Measurements from ENCODE around the gene KCNC1.

Gene KCNC1

DNA sequence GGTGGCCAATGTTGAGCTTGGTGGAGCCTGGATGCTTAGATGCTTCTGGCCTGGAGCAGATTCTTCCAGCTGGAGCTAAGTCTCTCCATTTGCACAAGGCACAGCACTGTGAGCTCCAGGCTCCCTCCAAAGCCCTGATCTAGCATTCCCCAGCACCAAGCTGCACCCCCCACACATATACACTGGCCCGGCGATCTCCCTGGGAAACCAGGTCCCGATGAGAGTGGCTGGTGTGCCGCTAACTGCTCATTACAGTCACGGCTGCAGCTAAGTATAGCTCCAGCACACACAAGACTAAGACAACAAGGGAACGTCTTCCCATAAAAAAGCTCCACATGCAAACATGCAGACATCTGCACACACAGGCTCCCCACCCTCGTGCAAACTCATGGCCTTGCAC, 17.6 kb downstream of the KCNC1 start:
- no peak for DNase-seq (ENCODE audit: low read depth in 2 of 2)

DNA sequence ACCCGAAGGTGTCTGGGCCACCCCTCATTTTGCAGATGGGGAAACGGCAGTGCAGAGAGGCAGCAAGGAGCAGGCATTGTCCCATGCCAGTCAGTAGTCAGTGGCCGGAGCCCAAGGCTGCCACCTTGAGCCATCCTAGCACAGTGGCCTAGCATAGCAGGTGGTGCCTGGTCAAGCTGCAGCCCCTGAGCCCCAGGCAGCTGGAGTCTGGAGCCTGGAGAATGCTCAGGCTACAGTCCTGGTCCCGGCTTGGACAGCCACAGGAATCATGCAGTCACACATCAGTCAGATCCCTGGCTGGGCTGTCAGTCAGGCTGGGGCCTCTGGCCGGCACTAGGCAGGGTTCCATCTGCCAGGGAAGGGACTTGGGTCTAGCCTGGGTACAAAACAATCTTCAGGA, 18.6 kb downstream of the KCNC1 start:
- DNase-seq (ENCODE audit: low read depth in 2 of 2): no peak

DNA sequence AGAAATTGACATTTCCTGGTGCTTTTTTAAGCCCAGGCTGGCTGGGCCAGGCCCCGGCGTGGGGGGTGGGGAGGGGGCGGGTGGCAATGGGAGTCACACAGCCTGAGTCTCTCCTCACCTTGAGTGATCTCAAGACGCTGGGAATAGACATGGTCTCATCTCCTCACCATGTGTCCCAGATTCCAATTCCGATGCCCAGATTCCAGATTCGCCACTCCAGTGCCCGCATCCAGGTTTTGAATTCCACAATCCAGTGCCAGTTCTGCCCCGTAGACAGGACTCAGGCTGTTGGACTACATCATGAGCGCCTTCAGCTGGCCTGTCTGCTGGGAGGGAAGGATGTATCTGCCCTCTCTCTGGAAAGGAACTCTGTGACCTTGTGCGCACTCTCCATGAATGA, 19.1 kb downstream of the KCNC1 start:
- no peak for DNase-seq (ENCODE audit: low read depth in 2 of 2)

DNA sequence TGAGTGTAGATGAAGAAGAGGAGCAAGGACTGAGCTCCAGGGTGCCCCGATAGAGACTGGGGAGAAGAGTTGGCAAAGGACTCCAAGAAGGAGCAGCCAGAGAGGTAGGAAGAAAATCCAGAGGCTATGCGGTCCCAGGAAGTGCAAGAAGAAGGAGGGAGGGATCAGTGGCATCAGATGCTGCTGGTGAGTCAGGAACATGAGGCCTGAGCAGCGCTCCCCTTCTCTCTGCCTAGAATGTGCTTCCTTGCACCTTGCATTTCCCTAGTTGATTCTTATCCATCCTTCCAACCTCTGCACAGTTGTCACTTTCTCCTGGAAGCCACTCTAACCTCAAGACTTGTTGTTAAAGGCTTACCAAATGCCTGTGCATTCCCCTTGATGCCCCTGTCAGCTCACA, 21.3 kb downstream of the KCNC1 start:
- no peak for DNase-seq (ENCODE audit: low read depth in 2 of 2)

DNA sequence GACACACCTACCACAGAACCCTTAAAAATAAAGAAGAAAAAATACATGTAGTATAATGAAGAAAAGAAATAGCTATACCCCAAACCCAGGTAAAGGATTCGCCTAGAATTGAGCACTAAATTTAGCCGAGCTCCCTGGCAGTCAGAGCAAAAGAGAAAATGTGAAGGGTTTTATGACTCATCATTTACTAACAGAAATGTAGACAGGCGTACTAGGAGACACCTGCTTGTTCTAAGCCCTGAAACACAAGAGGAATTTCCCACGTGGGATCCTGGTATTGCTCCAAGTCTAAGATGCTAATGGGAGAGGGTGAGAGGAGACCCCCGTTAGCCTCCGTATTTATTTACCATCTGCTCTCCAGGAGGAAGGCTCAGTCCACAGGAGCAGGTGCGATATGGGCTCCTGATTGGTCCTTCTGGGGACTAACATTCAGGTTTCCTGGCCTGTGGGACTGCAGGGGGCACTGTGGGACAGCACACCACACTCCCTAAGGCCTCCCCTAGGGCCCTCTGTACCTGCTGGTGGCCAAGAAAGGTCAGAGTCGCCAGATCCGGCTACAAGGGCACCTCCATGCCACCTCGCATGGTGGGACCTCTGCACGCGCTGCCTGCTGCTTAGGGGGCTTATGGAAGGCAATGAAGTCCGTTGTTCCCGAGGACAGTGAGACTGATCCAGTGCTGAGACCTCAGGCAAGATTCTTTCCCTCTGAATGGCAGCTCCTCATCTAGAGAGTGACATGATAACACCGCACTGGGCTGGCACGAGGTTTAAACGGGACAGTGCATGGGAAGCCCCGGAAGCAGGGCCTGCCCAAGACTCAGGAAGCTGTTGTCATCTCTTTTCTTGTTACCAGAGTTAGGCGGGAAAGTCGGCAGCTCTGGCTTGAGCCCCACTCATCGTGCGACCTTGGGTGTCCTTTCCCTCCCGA, 25.8 kb downstream of the KCNC1 start:
- DNase-seq (ENCODE audit: low read depth in 2 of 2): no peak

DNA sequence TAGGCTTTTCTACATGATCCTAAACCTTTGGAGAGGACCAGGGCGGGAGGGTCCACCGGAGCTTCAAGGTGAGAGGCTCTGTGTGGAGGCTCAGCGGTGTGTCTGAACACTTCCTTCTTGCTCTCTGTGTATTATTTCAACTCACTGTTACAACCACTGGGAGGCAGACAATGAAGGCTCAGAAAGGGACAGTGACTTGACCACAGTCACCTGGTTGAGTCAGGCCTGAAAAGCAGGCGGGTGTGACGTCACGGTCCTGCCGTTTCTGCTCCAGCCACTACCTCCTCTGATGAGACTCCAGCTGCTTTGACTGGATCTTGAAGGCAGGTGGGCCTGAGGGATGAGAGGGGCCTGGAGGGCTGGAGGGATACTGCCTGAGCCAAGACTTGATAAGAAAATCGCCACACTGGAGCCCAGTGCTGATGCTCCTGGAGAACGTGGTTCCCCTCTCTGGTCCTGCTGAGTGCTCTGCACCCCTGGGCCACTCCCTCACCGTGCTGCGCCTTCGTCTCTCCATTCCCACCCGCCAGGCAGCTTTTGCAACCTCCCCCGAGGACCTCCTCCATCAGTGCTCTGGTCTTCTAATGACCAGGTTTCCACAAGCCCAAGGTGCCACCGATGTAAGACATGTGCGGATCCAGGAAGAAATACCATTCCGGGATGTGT, 27.9 kb downstream of the KCNC1 start:
- DNase-seq (ENCODE audit: low read depth in 2 of 2): no peak

GRCh38 chr11:17763244-17763643, 28.7 kb downstream of the KCNC1 start:
- DNase-seq (ENCODE audit: low read depth in 2 of 2): no peak

GRCh38 chr11:17763703-17764102, 29.1 kb downstream of the KCNC1 start:
- DNase-seq (ENCODE audit: low read depth in 2 of 2): no peak

DNA sequence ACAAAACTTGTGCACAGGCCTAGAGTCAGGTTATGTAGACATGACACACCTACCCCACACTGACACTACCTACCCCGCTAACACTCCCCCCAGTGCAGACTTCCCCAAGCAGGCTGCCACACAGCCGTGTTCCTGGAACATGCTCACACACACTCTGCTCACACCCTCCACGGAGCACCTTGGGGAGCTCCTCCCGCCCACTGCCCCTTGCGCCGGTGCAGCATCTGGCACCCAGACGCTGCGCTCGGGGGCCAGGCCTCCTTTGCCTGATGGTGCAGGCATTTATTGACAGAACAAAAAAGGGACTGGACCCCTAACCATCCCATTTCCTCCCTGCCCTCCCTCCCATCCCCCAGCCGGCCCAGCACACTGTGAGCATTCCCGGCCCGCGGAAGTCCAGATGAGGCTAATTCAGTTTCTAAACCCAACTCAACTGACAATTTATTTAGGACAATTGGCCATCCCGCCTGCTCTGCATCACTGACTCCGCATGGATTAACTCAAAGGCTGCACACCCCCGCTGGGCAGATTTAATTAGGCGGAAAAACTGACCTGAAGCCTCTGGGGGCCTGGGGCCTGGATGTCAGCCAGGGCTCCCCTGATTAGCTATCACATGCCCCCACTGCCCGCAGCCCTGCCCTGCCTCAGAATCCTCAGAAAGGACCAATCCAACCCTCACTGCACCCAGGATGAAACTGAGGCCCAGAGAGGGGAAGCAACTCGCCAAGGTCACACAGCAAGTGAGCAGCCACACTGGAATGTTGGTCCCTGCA, 30.1 kb downstream of the KCNC1 start:
- DNase-seq (ENCODE audit: low read depth in 2 of 2): no peak

DNA sequence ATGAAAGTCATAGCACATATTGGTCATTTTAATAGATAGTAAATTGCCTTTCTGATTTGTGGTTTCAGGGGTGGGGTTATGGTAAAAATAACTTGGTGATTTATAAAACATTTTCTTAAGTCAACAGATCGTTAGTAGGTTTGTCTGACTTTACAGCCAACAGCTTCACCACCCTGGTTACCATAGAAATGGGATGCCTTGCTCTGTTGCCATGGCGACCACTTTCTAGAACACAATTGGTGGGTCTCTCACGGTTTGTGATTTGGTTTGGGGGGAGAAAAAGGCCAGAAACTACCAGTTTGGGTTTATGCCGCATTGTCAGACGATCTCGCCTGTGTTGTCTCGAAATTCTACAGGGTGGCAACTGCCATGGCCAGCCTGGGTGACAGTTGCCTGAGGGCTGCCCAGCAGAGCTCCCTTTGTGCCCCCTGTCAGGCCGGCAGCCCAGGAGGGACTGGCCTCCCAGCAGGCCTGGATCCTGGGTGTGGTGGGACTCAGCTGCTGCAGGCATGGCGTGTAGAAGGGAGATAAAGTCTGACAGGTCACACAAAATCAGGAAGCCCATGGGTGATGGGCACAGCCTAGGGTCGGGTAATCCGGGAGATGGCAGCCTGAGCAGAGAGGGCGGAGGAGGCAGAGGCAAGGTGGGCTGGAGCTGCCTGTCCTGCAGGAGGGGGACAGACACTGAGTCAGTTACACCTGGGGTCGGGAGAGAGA, 30.9 kb downstream of the KCNC1 start:
- DNase-seq (ENCODE audit: low read depth in 2 of 2): no peak

GRCh38 chr11:17766073-17766359, 31.4 kb downstream of the KCNC1 start:
- no peak for DNase-seq (ENCODE audit: low read depth in 2 of 2)

DNA sequence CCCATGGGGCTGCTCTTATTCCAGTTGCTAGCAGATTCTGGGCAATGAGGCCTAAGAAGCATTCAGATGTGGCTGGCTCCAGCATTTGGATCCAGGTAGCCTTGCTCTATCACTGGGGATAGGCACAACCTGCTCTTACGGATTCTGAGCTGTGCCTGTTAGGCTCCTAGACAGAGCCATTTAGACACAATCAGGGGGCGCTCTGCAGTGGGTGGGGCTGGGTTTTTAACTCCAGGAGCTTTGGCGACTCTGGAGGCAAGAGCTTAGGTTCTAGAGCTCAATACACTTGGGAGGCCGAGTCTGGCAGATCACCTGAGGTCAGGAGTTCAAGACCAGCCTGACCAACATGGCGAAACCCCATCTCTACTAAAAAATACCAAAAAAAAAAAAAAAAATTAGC, 32.0 kb downstream of the KCNC1 start:
- DNase-seq (ENCODE audit: low read depth in 2 of 2): no peak

DNA sequence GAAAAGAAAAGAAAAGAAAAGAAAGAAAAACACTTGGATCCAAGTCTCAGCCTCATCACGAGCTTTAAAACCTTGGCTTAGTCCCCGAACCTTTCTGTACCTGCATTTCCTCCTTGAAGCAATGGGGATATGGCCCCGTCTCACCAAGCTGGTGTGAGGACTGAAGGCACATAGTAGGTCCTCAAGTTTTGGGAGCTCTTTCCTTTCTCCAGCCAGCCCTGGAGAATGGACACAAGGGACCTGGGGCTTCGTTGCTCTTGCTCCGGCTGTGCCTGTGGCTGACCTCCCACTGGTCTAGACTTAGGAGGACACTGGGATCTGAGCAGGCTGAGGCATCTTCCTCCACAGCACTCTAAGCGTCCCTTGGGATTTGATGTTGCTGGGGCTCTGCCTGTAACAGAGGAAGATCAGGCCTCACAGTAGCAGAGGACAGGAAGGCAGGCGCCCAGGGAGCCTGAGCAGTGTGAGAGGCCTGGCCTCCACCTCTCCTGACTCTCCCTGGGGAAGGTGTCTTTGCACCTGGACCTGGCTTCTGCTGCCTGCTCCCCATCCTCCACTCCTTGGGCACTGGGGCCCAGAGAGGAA, 32.8 kb downstream of the KCNC1 start:
- DNase-seq (ENCODE audit: low read depth in 2 of 2): no peak

DNA sequence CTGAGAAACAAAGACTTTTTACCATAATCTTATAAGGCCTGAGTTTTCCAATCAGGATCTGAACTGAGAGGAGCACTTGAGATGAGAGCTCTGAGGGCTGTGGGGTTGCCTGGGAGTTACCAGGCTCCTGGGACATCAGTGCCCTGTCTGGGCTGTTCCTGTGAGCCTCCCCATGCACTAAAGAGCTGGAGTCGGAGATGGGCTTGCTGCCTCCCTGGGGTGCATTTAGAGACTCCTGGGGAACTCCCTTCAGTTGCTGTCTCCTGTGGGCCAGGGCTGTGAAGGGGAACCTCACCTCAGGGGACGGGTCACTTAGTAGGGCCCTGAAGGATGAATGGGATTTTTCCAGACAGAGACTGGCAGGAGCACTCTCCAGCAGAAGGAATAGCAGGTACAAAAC, 33.3 kb downstream of the KCNC1 start:
- DNase-seq (ENCODE audit: low read depth in 2 of 2): no peak

DNA sequence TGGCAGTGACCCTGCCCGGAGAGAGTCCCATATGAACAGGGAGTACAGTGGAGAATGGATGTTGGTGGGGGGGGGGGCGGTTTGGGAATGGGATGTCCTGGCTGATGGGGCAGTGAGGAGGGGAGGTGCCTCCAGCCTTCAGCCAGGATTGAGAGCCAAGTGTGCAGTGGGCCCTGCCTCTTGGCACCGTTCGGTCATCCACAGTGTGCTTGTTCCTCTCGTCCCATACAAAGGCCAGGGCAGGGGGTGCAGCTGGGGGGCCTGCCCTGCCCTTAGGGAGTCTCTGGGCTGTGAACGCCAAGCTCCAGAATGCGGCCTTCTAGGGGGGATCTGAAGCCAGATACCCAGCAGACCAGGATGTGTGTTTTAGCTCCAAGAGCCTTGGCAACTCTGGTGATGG, 34.0 kb downstream of the KCNC1 start:
- DNase-seq (ENCODE audit: low read depth in 2 of 2): no peak

GRCh38 chr11:17769218-17769617, 34.6 kb downstream of the KCNC1 start:
- DNase-seq (ENCODE audit: low read depth in 2 of 2): no peak

DNA sequence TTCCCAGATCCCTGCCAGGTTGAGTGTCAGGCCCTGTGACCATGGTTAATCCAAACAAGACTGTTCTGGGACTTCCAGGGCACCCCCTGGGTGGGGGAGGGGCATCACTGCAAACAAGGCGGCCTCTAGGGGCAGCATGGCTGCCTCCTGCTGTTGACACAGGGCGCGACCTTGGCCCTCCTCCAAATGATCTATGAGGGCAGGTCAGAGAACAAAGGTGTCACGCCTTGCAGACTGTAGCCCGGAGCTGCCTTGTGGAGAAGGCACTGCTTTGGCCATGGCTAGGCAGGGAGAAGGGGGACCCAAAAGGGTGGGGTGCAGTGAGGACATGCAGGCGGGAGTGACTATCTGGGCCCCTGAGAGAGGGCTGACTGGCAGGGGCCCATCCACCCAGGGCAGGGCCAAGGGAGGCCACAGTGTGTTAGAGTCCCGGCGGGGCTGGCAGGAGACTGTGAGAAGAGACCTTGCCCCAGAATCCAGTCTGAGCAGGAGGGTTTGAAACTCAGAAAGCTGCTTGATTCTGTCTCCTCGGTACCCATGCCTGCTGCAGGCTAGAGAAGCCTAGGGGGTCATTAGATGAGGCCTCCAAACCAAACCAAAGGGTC, 35.6 kb downstream of the KCNC1 start:
- DNase-seq (ENCODE audit: low read depth in 2 of 2): no peak

DNA sequence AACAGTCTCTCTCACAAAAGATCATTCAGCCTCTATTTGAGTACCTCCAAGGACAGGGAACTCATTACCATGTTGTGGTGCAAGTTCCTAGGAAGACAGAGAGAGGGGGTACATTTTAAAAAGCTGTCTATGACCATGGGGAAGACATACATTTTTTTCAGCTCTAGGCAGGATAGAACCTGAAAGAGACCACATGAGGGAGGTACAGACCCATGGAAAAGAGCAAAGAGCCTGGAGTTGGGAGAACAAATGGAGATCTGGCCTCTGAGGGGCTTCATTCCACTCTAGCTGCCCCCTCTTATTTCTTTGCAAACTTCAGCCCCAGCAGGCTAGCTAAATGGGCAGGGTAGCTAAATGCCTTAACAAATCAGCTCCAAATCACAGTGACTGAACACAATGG, 36.3 kb downstream of the KCNC1 start:
- DNase-seq (ENCODE audit: low read depth in 2 of 2): no peak

DNA sequence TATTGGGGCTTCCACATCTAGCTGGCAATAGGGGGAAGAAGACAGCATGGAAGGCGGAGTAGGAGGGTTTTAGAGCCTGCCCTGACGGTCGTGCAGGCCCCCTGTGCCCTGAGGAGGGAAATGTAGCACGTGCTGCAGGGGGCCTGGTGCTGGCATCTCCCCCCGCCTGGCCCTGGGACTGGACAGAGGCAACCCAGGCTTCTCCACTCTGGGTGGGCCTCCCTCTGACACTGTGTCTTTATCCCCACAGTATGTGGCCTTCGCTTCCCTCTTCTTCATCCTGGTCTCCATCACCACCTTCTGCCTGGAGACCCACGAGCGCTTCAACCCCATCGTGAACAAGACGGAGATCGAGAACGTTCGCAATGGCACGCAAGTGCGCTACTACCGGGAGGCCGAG, 36.8 kb downstream of the KCNC1 start:
- no peak for DNase-seq (ENCODE audit: low read depth in 2 of 2)

GRCh38 chr11:17771841-17772401, 37.3 kb downstream of the KCNC1 start:
- no peak for DNase-seq (ENCODE audit: low read depth in 2 of 2)
